ENCODE results near the gene TMEM174. TPM values are rescaled to one million over a fixed set of nuclear protein-coding genes. Genes with fewer than 3 reads are reported as not detected.

Gene TMEM174
- total RNA-seq, 1 donor from 2014 or later = not detected

DNA sequence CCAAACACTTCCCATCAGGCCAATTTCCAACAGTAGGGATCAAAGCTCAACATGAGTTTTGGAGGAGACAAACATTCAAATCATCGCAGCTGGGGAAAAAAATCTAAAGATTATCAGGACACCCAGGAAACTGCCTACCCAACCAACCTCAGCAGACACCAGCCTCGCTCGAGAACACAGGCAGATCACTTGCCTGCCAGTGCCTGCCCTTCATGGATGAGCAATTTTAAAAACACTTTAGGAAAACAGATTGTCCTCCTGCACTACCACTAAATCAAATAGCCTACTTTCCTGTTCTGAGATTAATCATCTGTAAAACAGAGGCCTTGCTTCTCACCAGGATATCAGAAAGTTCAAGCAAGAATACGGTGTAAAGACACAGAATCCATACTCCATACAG, 14.7 kb upstream of the TMEM174 start:
- TF ChIP-seq, protein P1, sequence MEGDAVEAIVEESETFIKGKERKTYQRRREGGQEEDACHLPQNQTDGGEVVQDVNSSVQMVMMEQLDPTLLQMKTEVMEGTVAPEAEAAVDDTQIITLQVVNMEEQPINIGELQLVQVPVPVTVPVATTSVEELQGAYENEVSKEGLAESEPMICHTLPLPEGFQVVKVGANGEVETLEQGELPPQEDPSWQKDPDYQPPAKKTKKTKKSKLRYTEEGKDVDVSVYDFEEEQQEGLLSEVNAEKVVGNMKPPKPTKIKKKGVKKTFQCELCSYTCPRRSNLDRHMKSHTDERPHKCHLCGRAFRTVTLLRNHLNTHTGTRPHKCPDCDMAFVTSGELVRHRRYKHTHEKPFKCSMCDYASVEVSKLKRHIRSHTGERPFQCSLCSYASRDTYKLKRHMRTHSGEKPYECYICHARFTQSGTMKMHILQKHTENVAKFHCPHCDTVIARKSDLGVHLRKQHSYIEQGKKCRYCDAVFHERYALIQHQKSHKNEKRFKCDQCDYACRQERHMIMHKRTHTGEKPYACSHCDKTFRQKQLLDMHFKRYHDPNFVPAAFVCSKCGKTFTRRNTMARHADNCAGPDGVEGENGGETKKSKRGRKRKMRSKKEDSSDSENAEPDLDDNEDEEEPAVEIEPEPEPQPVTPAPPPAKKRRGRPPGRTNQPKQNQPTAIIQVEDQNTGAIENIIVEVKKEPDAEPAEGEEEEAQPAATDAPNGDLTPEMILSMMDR (conservative IDR thresholded peaks at IDR 0.05; ENCODE audit: low read depth, low read length) = no peak
- H3K4me3 ChIP-seq (ENCODE audit: low read depth, low read length) = no peak overlapping the region
- peak; percentile 40 for DNase-seq (ENCODE audit: low read depth)

DNA sequence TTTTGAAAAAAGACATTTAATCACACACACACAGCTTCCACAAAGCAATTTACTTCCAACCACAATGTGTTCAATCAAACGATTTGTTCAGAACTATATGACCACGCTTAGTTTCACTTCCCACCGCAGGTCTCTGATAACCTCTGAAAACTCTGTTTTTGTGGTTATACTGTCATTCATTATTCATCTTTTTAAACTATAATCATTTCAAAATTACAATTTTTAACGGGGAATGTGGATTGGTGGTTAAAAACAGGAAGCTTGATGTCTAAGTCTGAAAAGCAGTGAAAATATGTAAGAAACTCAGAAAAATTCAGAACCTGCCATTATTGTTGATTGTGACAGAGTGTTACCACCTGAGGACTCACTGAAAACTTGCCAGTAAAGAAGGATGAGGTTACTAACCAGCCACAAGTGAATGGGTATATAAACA, 12.7 kb upstream of the TMEM174 start:
- H3K4me3 ChIP-seq (ENCODE audit: low read depth, low read length) = no peak overlapping the region
- TF ChIP-seq, protein P1 (conservative IDR thresholded peaks at IDR 0.05; ENCODE audit: low read depth, low read length) = no peak

DNA sequence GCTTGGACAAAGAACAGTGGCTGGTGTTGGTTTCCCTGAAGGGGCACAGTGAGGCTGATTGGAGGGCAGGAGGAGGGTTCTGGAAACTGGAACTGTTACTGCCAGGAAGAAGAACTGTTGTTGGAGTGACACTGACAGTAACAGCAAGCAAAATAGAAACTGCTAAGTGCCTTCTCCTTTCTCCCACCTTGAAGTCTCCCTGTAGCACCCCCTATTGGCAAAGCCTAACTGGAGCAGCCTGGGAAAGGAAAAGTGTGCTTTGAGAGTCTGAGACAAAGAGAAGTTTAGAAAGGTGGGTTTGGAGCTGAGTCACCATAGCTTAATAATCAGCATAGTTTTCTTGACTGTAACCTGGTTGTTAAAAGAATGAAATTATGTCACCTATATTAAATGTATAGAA, 2.5 kb upstream of the TMEM174 start:
- no peak overlapping the region for H3K4me3 ChIP-seq (ENCODE audit: low read depth, low read length)
- TF ChIP-seq, protein P1 (conservative IDR thresholded peaks at IDR 0.05; ENCODE audit: low read depth, low read length) = peak; percentile 63
- DNase-seq (ENCODE audit: low read depth) = no peak

More for the DNA sequence above, 12.7 kb upstream of the TMEM174 start:
- DNase-seq (ENCODE audit: low read depth) = no peak

DNA sequence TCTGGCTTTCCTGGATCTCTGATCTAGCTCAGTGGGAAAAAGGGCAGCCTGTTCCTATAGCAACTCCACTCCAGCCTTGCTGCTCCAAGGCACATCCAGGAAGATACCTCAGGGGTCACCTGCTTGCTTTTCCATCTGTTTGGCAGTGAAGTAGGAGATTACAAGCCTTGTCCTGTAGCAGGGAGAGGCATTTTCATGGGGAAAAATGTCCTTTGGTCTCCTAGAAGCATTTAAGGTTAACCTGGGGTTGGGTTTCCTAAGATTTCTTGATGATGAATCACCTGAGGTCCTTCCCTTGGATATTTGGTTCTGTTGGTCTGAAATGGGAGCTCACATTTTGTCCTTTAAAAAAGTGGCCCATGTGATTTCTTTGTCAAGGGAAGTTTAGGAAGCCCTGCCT, 1.5 kb upstream of the TMEM174 start:
- no peak overlapping the region for H3K4me3 ChIP-seq (ENCODE audit: low read depth, low read length)
- TF ChIP-seq, protein P1 (conservative IDR thresholded peaks at IDR 0.05; ENCODE audit: low read depth, low read length) = no peak
- DNase-seq (ENCODE audit: low read depth) = peak; percentile 54

DNA sequence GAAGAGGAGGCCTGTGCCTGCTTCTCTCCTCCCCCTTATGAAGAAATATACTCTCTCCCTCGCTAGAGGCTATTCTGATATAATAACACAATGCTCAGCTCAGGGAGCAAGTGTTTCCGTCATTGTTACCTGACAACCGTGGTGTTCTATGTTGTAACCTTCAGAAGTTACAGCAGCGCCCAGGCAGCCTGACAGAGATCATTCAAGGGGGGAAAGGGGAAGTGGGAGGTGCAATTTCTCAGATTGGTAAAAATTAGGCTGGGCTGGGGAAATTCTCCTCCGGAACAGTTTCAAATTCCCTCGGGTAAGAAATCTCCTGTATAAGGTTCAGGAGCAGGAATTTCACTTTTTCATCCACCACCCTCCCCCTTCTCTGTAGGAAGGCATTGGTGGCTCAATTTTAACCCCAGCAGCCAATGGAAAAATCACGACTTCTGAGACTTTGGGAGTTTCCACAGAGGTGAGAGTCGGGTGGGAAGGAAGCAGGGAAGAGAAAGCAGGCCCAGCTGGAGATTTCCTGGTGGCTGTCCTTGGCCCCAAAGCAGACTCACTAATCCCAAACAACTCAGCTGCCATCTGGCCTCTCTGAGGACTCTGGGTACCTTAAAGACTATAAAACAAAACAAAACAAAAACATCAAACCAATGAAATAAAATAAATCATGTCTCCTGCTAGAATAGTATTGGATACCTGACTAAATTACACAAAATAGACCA, 1.3 kb downstream of the TMEM174 start:
- no peak overlapping the region for H3K4me3 ChIP-seq (ENCODE audit: low read depth, low read length)
- TF ChIP-seq, protein P1 (conservative IDR thresholded peaks at IDR 0.05; ENCODE audit: low read depth, low read length) = no peak
- DNase-seq (ENCODE audit: low read depth) = no peak

DNA sequence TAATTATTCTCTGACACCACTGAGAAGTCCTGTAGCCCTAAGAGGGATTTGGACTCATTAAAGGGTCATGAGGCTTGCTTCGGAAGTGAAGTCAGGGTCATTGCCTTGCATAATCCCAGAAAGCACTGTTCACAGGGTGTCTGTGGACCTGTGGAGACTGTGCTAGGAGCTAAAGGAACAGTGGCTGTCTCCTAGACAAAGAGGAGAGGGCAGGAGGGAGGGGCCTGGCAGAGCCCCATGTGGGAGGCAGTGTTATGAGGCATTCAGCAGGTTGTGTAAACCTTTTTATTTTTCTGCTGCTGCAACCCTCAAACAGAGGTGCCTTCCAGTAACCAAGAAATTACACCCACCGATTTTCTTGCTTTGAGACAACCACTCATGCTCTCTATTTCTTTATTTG, 3.3 kb downstream of the TMEM174 start:
- DNase-seq (ENCODE audit: low read depth) = no peak
- TF ChIP-seq, protein P1 (conservative IDR thresholded peaks at IDR 0.05; ENCODE audit: low read depth, low read length) = no peak

DNA sequence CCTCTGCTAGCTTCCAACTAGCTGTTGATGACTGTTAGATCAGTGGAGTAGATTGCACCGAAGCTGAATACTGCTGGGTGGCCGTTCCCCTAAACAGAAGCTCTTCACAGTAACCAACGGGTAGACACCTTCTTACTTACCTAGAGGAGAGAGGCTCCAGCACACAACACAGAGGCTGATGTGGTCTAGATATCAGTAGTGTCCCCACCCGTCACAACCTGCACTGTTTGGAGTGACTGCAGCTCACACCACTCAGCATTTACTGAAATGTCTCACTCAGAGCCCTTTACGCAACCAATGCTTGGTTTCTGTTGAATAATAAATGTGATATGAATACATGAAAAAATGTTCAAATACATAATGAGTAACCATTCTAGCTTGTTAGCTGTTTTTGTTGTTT, 5.3 kb downstream of the TMEM174 start:
- no peak for DNase-seq (ENCODE audit: low read depth)
- TF ChIP-seq, protein P1 (conservative IDR thresholded peaks at IDR 0.05; ENCODE audit: low read depth, low read length) = no peak
- no peak overlapping the region for H3K4me3 ChIP-seq (ENCODE audit: low read depth, low read length)

More for the DNA sequence above, 3.3 kb downstream of the TMEM174 start:
- no peak overlapping the region for H3K4me3 ChIP-seq (ENCODE audit: low read depth, low read length)
